Muscle of leg (tissue), 11 donors: Measurements from ENCODE around the gene TEX48. TPM values are rescaled to one million over a fixed set of nuclear protein-coding genes. Genes with fewer than 3 reads are reported as not detected.

Experiments
- DNase-seq: peaks from one replicate; pipeline ENCODE4 v3.0.0; 2013
- H3K27ac ChIP-seq: one replicate; pipeline ENCODE4 v1.5.1; 2013; ENCODE audit warnings: mild to moderate bottlenecking, low read length, control low read depth
- H3K27me3 ChIP-seq: one replicate; pipeline ENCODE4 v1.6.1; 2013; ENCODE audit warnings: low read length; ENCODE audit not compliant: control insufficient read depth, insufficient read depth
- H3K36me3 ChIP-seq: one replicate; pipeline ENCODE4 v1.6.1; 2013; ENCODE audit warnings: low read length; ENCODE audit not compliant: control insufficient read depth, insufficient read depth
- H3K4me1 ChIP-seq: one replicate; pipeline ENCODE4 v1.6.1; 2013; ENCODE audit warnings: low read length; ENCODE audit not compliant: control insufficient read depth, insufficient read depth
- H3K4me3 ChIP-seq: one replicate; pipeline ENCODE4 v1.5.1; 2013; ENCODE audit warnings: low read length, control low read depth
- H3K9me3 ChIP-seq: replicated peaks from 2 replicates; pipeline ENCODE4 v1.6.1; 2013; ENCODE audit warnings: low read depth, low read length; ENCODE audit not compliant: control insufficient read depth
- WGBS: methylation state at CpG from one replicate; pipeline ENCODE4 v1.1.5; 2013; ENCODE audit warnings: missing lambda C conversion rate; ENCODE audit not compliant: insufficient coverage; 5-methylcytosine and 5-hydroxymethylcytosine counted together
- polyA plus RNA-seq, 8 donors: library from polyadenylated mRNA; unstranded; fragments of 120-200 nt; gene quantifications; one replicate each; pipeline versions ENCODE4 v1.2.1 to v1.2.3, GENCODE V29; 2013; ENCODE audit warnings: inconsistent platforms in 1 of 8, low replicate concordance in 1 of 8; ENCODE audit not compliant: insufficient read length in 8 of 8, insufficient read depth in 1 of 8
- total RNA-seq: library from RNA; stranded (reverse); fragments of 120-200 nt; gene quantifications from one replicate; pipeline ENCODE4 v1.2.4, GENCODE V29; 2013

TEX48 gene
- total and polyA plus RNA-seq, 9 donors = not detected

GRCh38 chr9:114671605-114672004 is 10.4 kb downstream of the TEX48 start:
- H3K36me3 ChIP-seq = no peaks in the 10 kb centered on the region
- H3K4me3 ChIP-seq = no peak overlapping the region
- WGBS = 33% methylated on average over 1 of the region's 1 CpG
- H3K27me3 ChIP-seq = peaks cover 5% of the 10 kb centered on the region
- H3K4me1 ChIP-seq = peaks cover 3% of the 10 kb centered on the region
- DNase-seq = no peak
- no peaks in the 10 kb centered on the region for H3K9me3 ChIP-seq
- H3K27ac ChIP-seq = no peak overlapping the region

GRCh38 chr9:114669961-114670360 is 12.0 kb downstream of the TEX48 start:
- H3K4me1 ChIP-seq = peaks cover 3% of the 10 kb centered on the region
- peaks cover 2% of the 10 kb centered on the region for H3K27me3 ChIP-seq
- DNase-seq = no peak
- H3K4me3 ChIP-seq = no peak overlapping the region
- H3K27ac ChIP-seq = no peak overlapping the region
- no peaks in the 10 kb centered on the region for H3K9me3 ChIP-seq
- no peaks in the 10 kb centered on the region for H3K36me3 ChIP-seq

- DNase-seq = no peak
- Histone ChIP-seq H3K27ac (no peak overlapping the region), H3K4me3 (no peak overlapping the region), H3K27me3 (peaks cover 2% of the 10 kb centered on the region), H3K9me3 (no peaks in the 10 kb centered on the region), H3K36me3 (no peaks in the 10 kb centered on the region), H3K4me1 (peaks cover 3% of the 10 kb centered on the region)
- WGBS = 74% methylated on average over 4 of the region's 6 CpGs
Measured at GRCh38 chr9:114668146-114668545, 13.8 kb downstream of the TEX48 start.

GRCh38 chr9:114666851-114667250 is 15.1 kb downstream of the TEX48 start:
- no peak overlapping the region for H3K4me3 ChIP-seq
- no peaks in the 10 kb centered on the region for H3K36me3 ChIP-seq
- no peaks in the 10 kb centered on the region for H3K9me3 ChIP-seq
- DNase-seq = no peak
- 71% methylated on average over 1 of the region's 4 CpGs for WGBS
- no peak overlapping the region for H3K27ac ChIP-seq
- peaks cover 3% of the 10 kb centered on the region for H3K4me1 ChIP-seq
- H3K27me3 ChIP-seq = peaks cover 13% of the 10 kb centered on the region

- H3K27me3 ChIP-seq = peaks cover 14% of the 10 kb centered on the region
- H3K4me1 ChIP-seq = peaks cover 3% of the 10 kb centered on the region
- H3K4me3 ChIP-seq = no peak overlapping the region
- no peak overlapping the region for H3K27ac ChIP-seq
- WGBS = 80% methylated on average over 4 of the region's 5 CpGs
- H3K36me3 ChIP-seq = no peaks in the 10 kb centered on the region
- DNase-seq = no peak
- H3K9me3 ChIP-seq = no peaks in the 10 kb centered on the region
Measured at GRCh38 chr9:114666401-114666800, 15.6 kb downstream of the TEX48 start.

- Histone ChIP-seq H3K4me1 (peaks cover 3% of the 10 kb centered on the region), H3K9me3 (no peaks in the 10 kb centered on the region), H3K27me3 (peaks cover 14% of the 10 kb centered on the region), H3K36me3 (no peaks in the 10 kb centered on the region), H3K4me3 (no peak overlapping the region), H3K27ac (no peak overlapping the region)
- WGBS = no CpG with 5 or more reads among the region's 3 CpGs
- DNase-seq = no peak
Measured at GRCh38 chr9:114664181-114664580, 17.8 kb downstream of the TEX48 start.

GRCh38 chr9:114662081-114662989 is 19.7 kb downstream of the TEX48 start:
- WGBS = 14% methylated on average over 3 of the region's 10 CpGs
- Histone ChIP-seq H3K9me3 (no peaks in the 10 kb centered on the region), H3K36me3 (no peaks in the 10 kb centered on the region), H3K4me3 (no peak overlapping the region), H3K4me1 (peaks cover 3% of the 10 kb centered on the region), H3K27ac (no peak overlapping the region), H3K27me3 (peaks cover 12% of the 10 kb centered on the region)
- no peak for DNase-seq

- Histone ChIP-seq H3K4me3 (no peak within 1 kb of the TSS), H3K4me1 (peaks cover 3% of the 10 kb centered on the region), H3K27me3 (peaks cover 9% of the 10 kb centered on the region), H3K27ac (no peak within 1 kb of the TSS), H3K9me3 (no peaks in the 10 kb centered on the region), H3K36me3 (no peaks in the 10 kb centered on the region)
- 95% methylated on average over 6 of the region's 6 CpGs for WGBS
- no peak for DNase-seq
Measured at GRCh38 chr9:114657705-114658104, 24.3 kb downstream of the TEX48 start, which contains the start of gene TEX53. TSS of gene TEX53 (minus strand) at chr9:114657805. CDS start at chr9:114657774, 31 bp downstream.

GRCh38 chr9:114656301-114656700 is 25.7 kb downstream of the TEX48 start:
- no peak for DNase-seq

GRCh38 chr9:114655689-114656088 is 26.3 kb downstream of the TEX48 start:
- Histone ChIP-seq H3K4me1 (peaks cover 3% of the 10 kb centered on the region), H3K27me3 (no peaks in the 10 kb centered on the region), H3K4me3 (no peak overlapping the region), H3K27ac (no peak overlapping the region), H3K36me3 (no peaks in the 10 kb centered on the region), H3K9me3 (no peaks in the 10 kb centered on the region)
- WGBS = 78% methylated on average over 6 of the region's 8 CpGs
- no peak for DNase-seq

More at GRCh38 chr9:114656301-114656700, 25.7 kb downstream of the TEX48 start:
- H3K36me3 ChIP-seq = no peaks in the 10 kb centered on the region
- peaks cover 3% of the 10 kb centered on the region for H3K4me1 ChIP-seq
- H3K27ac ChIP-seq = no peak overlapping the region
- WGBS = 77% methylated on average over 9 of the region's 12 CpGs
- H3K27me3 ChIP-seq = no peaks in the 10 kb centered on the region
- no peaks in the 10 kb centered on the region for H3K9me3 ChIP-seq
- no peak overlapping the region for H3K4me3 ChIP-seq
